Urothelium cell line (cell line): ENCODE measurements around the gene HFE.
"Not testable (repeated sequence)": the region's sequence is repeated elsewhere in the genome, so short reads cannot be mapped to it uniquely, and the experiment has no call there.

Experiments used
- DNase-seq: peaks from one replicate; pipeline ENCODE4 v3.0.0; 2011; ENCODE audit warnings: low spot score, mixed read lengths
- FAIRE-seq: peaks from 2 replicates; lab custom pipeline; 2011; peaks lifted over from hg19 to GRCh38; lab: Jason Lieb, UNC

HFE gene

DNA sequence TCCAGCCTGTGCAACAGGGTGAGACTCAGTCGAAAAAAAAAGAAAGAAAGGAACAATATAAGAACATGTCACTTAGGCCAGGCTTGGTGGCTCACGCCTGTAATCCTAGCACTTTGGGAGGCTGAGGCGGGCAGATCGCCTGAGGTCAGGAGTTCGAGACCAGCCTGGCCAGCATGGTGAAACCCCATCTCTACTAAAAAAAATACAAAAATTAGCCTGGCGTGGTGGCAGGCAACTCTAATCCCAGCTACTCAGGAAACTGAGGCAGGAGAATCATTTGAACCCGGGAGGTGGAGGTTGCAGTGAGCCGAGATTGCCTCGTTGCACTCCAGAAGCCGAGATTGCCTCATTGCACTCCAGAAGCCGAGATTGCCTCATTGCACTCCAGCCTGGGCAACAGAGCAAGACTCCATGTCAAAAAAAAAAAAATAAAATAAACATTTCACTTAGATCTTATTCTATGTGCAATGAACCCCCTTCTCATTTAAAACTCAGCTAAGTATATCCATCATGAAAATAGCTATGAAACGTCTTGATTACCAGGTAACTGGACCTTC lies 28.7 kb upstream of the HFE start:
- DNase-seq, FAIRE-seq: not testable (repeated sequence)

GRCh38 chr6:26059941-26060340 lies 27.3 kb upstream of the HFE start:
- FAIRE-seq (no peak), DNase-seq (no peak)

DNA sequence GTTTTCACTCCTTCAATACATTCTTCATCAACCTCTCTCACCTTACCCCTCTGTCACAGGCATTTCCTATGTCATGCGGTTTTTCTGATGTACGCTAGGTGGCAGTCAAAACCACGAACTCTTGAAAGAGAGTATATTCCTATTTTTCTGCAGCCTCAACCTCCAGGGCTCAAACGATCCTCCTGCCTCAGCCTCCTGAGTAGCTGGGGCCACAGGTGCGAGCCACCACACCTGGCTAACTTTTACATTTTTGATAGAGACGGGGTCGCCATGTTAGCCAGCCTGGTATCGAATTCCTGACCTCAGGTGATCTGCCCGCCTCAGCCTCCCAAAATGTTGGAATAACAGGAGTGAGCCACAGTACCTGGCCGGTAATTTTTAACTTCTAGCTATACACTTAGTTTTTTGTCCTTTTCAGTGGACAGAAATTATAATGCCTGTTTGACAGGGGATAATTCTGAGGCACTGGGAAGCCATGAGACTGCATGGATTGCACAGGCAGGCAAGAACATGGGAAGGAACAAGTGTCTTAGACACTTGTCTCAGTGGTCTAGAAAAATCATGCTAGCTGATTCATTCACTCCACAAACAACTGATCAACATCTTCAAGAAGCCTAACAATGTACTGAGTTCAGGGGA lies 22.5 kb upstream of the HFE start:
- DNase-seq (no peak), FAIRE-seq (no peak)

- peak; percentile 68 for DNase-seq
- no peak for FAIRE-seq
Measured at GRCh38 chr6:26065952-26066380, 21.3 kb upstream of the HFE start.

DNA sequence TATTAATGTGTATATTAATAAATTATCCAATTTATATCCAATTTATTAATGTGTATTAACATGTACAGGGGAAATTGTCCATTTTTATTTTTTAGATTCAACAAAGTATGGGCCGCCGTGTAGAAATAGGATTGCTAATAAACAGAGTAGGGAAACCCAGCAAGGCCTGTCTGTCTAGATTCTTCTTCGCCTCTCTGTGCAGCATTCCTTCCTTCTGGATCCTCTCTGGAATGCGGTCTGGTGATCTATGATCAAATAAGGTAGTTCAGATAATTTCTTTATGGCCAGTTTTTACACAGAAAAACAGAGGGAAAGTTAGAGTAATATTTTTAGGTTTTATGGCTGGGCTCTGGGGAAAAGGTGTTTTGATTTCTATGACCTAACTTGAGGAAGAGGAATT lies 19.9 kb upstream of the HFE start:
- FAIRE-seq, result no peak
- no peak for DNase-seq

DNA sequence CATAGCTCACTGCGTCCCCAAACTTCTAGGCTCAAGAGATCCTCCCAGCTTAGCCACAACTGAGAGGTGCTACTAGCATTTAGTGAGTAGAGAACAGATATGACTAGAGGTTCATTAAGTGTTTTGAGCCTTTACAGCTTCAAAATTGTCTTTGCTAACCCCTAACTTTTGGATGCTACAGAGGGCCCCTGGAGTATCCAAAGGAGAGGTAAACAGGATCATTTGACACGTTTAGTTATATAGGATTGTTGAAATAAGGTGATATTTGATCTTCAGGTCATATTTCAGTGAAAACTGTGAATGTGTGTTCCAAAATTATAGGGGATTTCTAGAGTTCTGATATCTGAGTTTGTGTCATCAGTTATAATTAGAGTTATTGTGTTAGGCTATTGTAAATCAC lies 19.2 kb upstream of the HFE start:
- FAIRE-seq (no peak), DNase-seq (no peak)

GRCh38 chr6:26071135-26071534 lies 16.1 kb upstream of the HFE start:
- FAIRE-seq, result no peak
- DNase-seq, result no peak

DNA sequence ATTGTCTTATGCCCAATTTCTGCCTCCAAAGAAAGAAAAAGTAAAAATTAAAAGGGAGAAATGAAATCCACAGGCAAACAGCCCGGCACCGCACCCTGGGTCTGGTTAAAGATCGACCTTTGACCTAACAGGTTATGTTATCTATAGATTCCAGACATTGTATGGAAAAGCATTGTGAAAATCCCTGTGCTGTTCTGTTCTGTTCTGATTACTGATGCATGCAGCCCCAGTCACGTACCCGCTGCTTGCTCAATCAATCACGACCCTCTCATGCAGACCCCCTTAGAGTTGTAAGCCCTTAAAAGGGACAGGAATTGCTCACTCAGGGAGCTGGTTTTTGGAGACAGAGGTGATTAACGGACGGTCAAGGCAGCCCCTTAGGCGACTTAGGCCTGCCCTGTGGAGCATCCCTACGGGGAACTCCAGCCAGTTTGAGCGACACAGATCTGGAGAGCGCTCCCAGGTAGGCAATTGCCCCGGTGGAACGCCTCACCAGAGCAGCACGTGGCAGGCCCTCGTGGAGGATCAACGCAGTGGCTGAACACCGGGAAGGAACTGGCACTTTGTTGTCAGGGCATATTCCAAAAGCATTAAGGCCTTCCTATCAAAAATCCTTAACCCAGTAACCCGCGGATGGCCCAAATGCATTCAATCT lies 12.0 kb upstream of the HFE start:
- no peak for FAIRE-seq
- no peak for DNase-seq

DNA sequence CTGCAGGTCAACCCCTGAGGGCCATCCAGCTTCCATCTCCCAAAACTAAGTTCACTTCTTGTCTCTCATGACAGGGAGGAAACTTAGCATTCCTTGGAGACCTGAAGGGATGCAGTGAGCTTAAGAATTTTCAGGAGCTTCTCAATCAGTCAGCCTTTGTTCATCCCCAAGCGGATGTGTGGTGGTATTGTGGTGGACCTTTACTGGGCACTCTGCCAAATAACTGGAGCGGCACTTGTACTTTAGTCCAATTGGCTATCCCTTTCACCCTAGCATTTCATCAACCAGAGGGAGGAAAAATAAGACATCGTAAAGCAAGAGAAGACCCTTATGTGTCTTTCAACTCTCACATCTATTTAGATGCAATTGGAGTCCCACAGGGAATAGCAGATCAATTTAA lies 9.2 kb upstream of the HFE start:
- DNase-seq, FAIRE-seq: not testable (repeated sequence)

DNA sequence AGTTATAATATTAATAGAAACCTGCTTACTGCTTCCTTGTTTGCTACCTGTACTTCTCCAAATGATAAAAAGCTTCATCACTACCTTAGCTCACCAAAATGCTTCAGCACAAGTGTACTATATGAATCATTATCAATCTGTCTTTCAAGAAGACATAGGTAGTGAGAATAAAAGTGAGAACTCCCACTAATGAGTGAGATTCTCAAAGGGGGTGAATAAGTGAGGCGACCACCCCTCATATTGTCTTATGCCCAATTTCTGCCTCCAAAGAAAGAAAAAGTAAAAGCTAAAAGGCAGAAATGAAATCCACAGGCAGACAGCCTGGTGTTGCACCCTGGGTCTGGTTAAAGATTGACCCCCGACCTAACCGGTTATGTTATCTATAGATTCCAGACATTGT lies 6.1 kb upstream of the HFE start:
- DNase-seq, FAIRE-seq: not testable (repeated sequence)

GRCh38 chr6:26086211-26086610 lies 1.0 kb upstream of the HFE start:
- FAIRE-seq (no peak), DNase-seq (no peak)

GRCh38 chr6:26088344-26088743 lies 1.1 kb downstream of the HFE start:
- FAIRE-seq (no peak), DNase-seq (no peak)

DNA sequence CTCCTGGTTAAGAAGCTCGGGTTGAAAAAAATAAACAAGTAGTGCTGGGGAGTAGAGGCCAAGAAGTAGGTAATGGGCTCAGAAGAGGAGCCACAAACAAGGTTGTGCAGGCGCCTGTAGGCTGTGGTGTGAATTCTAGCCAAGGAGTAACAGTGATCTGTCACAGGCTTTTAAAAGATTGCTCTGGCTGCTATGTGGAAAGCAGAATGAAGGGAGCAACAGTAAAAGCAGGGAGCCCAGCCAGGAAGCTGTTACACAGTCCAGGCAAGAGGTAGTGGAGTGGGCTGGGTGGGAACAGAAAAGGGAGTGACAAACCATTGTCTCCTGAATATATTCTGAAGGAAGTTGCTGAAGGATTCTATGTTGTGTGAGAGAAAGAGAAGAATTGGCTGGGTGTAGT lies 2.0 kb downstream of the HFE start:
- DNase-seq (no peak), FAIRE-seq (no peak)

DNA sequence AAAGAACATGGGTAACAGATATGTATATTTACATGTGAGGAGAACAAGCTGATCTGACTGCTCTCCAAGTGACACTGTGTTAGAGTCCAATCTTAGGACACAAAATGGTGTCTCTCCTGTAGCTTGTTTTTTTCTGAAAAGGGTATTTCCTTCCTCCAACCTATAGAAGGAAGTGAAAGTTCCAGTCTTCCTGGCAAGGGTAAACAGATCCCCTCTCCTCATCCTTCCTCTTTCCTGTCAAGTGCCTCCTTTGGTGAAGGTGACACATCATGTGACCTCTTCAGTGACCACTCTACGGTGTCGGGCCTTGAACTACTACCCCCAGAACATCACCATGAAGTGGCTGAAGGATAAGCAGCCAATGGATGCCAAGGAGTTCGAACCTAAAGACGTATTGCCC lies 5.2 kb downstream of the HFE start:
- DNase-seq (no peak), FAIRE-seq (no peak)

DNA sequence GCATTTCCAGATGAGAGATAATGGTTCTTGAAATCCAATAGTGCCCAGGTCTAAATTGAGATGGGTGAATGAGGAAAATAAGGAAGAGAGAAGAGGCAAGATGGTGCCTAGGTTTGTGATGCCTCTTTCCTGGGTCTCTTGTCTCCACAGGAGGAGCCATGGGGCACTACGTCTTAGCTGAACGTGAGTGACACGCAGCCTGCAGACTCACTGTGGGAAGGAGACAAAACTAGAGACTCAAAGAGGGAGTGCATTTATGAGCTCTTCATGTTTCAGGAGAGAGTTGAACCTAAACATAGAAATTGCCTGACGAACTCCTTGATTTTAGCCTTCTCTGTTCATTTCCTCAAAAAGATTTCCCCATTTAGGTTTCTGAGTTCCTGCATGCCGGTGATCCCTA lies 6.8 kb downstream of the HFE start:
- FAIRE-seq, result no peak
- DNase-seq, result no peak

DNA sequence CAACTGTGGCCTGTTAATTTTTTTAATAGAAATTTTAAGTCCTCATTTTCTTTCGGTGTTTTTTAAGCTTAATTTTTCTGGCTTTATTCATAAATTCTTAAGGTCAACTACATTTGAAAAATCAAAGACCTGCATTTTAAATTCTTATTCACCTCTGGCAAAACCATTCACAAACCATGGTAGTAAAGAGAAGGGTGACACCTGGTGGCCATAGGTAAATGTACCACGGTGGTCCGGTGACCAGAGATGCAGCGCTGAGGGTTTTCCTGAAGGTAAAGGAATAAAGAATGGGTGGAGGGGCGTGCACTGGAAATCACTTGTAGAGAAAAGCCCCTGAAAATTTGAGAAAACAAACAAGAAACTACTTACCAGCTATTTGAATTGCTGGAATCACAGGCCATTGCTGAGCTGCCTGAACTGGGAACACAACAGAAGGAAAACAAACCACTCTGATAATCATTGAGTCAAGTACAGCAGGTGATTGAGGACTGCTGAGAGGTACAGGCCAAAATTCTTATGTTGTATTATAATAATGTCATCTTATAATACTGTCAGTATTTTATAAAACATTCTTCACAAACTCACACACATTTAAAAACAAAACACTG lies 10.1 kb downstream of the HFE start:
- FAIRE-seq, result no peak
- DNase-seq, result peak; percentile 41

DNA sequence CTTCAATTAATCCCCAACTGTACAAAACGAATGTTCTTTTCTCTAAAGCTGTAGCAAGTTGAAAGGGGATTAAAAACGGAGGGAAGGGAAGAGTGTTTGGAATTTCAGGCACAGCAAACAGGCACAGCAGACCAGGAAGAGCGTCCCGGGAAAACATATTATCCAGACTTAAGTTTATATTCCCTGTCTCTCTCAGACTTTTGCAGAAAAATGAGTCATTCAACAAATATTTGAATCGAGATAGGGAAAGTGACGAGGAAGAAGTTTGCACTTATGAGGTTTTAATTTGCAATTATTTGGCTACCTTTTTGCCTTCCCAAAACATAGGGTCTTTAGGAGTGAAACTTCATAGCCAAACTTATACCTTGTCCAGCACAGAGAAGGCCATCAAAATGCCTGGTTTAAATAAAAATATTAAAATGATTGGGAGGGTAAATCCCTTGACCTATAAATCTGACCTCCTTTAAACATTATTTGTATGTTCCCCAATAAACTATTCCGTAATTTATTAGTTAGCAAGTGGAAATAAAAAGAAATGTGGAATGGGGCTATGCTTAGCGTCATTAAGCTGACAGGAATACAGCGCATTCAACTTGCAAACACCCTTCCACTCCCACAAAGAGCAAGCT lies 16.0 kb downstream of the HFE start:
- no peak for FAIRE-seq
- DNase-seq, result peak; percentile 18

DNA sequence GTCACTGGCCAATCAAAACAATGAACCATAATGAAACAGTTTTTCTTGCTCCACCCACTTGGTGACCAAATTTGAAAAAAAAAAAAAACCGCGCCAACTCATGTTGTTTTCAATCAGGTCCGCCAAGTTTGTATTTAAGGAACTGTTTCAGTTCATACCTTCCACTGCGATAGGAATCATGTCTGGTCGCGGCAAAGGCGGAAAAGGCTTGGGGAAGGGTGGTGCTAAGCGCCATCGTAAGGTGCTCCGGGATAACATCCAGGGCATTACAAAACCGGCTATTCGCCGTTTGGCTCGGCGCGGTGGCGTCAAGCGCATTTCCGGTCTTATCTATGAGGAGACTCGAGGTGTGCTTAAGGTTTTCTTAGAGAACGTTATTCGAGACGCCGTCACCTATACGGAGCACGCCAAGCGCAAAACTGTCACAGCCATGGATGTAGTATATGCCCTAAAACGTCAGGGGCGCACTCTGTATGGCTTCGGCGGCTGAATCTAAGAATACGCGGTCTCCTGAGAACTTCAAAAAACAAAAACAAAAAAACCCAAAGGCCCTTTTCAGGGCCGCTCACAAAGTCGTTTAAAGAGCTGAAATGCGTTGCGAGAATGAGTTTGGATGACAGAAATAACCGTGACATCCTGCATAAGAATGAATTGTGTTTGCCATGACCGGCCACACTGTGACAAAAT lies 16.7 kb downstream of the HFE start:
- peak; percentile 39 for DNase-seq
- FAIRE-seq, result no peak

DNA sequence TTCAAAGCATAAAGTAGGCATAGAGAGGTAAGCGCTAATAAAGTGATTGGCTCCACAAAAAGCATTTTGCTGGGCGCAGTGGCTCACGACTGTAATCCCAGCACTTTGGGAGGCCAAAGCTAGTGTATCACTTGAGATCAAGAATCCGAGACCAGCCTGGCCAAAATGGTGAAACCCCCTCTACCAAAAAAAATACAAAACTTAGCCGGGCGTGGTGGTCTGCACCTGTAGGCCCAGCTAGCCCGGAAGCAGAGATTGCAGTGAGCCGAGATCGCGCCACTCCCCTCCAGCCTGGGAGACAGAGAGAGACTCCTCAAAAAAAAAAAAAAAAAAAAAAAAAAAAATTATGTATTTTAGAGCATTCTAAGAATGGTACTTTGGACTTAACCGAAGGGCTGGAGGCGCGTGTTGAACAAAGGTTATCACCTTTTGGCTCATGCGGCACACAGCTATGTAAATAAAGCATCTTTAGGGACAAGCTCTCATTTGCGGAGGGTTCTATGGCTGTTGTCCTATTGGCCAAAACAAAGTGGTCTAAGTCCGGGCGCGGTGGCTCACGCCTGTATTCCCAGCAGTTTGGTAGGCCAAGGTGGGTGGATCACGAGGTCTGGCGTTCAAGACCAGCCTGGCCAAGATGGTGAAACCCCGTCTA lies 17.4 kb downstream of the HFE start:
- no peak for DNase-seq
- FAIRE-seq, result no peak

DNA sequence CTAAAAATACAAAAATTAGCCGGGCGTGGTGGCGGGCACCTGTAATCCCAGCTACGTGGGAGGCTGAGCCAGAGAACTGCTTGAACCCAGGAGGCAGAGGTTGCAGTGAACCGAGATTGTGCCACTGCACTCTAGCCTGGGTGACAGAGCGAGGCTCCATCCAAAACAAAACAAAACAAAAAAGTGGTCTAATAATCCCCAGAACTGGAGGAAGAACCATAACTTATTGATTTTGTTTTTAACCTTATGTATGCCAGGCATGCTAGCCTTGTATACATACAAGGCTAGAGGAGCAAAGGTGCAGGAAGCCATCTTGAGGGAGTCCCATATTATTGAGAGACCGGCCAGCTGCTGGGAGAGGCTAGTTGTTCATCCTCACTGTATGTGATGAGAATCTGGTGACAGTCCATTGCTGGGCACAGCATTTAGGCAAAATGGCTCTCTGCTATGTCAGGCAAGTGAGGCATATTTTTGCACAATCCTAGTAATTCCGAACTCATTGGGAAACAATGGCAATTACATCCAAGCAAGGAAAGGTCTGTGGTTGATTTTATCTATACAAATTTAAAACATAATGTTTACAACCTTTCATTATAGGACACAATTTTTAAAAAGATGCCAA lies 18.0 kb downstream of the HFE start:
- FAIRE-seq (no peak), DNase-seq (no peak)
